Measurements from ENCODE around the gene SLC25A13. TPM values are rescaled to one million over a fixed set of nuclear protein-coding genes. Genes with fewer than 3 reads are reported as not detected.
"Not testable (repeated sequence)": the region's sequence is repeated elsewhere in the genome, so short reads cannot be mapped to it uniquely, and the experiment has no call there.

Gene SLC25A13
- total RNA-seq, 4 donors from 2014 or later, result 2.3 to 53.0 (median 39.3) TPM

DNA sequence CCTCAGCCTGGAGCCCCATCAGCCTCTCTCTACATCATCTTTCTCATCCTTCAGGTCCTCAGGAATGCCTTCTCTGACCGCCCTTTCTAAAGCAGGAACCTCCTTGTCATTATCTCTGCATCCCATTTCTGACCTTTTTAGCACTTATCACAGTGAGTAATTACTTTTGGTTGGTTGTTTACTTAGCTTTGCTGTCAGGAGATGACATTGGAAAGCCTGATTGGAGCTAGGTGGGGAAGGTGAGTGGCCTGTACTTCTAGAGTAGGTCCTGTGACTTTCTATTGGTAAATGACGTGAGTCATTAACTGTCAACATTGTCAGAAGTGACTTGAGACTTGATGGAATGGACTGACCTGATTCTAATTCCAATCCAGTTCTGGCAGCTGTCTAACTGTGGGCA, 9.3 kb upstream of the SLC25A13 start:
- Histone ChIP-seq H3K36me3 (no peaks in the 10 kb centered on the region), H3K4me3 (no peak overlapping the region), H3K27me3 (no peaks in the 10 kb centered on the region), H3K9me3 (no peaks in the 10 kb centered on the region), H3K27ac (no peak overlapping the region), H3K4me1 (no peaks in the 10 kb centered on the region)
- intact Hi-C loops (cut with DNase I; ENCODE audit: low total_unique reads), result no loop called here
- DNase-seq, result no peak
- TF ChIP-seq POLR2A (IDR thresholded peaks at IDR 0.05), result no peak
- TF ChIP-seq, protein P1, sequence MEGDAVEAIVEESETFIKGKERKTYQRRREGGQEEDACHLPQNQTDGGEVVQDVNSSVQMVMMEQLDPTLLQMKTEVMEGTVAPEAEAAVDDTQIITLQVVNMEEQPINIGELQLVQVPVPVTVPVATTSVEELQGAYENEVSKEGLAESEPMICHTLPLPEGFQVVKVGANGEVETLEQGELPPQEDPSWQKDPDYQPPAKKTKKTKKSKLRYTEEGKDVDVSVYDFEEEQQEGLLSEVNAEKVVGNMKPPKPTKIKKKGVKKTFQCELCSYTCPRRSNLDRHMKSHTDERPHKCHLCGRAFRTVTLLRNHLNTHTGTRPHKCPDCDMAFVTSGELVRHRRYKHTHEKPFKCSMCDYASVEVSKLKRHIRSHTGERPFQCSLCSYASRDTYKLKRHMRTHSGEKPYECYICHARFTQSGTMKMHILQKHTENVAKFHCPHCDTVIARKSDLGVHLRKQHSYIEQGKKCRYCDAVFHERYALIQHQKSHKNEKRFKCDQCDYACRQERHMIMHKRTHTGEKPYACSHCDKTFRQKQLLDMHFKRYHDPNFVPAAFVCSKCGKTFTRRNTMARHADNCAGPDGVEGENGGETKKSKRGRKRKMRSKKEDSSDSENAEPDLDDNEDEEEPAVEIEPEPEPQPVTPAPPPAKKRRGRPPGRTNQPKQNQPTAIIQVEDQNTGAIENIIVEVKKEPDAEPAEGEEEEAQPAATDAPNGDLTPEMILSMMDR (IDR thresholded peaks at IDR 0.05), result no peak

DNA sequence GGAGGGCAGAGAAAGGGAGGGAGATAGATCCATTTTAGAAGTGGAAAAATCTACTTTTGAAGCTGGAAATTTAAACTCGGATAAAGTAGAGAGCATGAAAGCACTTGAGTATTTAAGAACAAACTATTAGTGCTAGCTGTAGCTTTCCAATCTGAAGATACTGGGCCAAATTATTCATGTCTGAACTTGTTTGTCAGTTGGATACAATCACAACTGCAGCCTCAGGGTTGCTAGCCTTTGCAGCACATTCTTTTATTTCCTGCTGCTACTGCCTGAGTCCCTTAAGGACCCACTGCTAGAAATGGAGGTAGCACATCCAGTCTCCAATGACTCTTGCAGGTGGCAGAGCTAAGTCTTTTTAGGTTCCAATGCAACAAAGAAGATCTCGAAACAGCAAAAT, 8.3 kb upstream of the SLC25A13 start:
- TF ChIP-seq, protein P1 (IDR thresholded peaks at IDR 0.05), result no peak
- no peak for TF ChIP-seq POLR2A (IDR thresholded peaks at IDR 0.05)
- Histone ChIP-seq H3K4me3 (no peak overlapping the region), H3K27ac (no peak overlapping the region), H3K27me3 (no peaks in the 10 kb centered on the region), H3K4me1 (no peaks in the 10 kb centered on the region), H3K36me3 (no peaks in the 10 kb centered on the region), H3K9me3 (no peaks in the 10 kb centered on the region)
- intact Hi-C loops (cut with DNase I; ENCODE audit: low total_unique reads), result no loop called here
- no peak for DNase-seq

DNA sequence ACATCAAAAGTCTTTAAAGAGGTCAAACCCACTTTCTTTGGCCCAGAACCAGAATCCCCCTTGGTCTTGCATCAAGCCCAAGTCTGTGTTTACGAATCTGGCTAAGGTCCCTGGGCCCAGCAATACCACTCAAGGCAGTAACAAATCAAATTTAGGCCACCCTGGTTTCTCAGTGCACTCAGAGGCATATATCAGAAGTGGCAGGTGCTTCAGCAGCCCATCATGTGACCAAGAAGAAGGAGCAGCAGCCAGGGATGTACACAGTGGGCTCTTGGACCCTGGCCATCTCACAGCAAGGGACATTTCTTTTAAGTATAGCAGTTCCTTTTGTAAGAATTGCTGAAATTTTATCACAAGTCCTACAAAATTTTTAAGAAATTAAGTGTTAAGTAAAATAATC, 7.3 kb upstream of the SLC25A13 start:
- H3K9me3 ChIP-seq, result no peaks in the 10 kb centered on the region
- no peak for DNase-seq
- no peaks in the 10 kb centered on the region for H3K36me3 ChIP-seq
- TF ChIP-seq, protein P1 (IDR thresholded peaks at IDR 0.05), result no peak
- TF ChIP-seq POLR2A (IDR thresholded peaks at IDR 0.05), result no peak
- H3K27ac ChIP-seq, result no peak overlapping the region
- no peak overlapping the region for H3K4me3 ChIP-seq
- no peaks in the 10 kb centered on the region for H3K27me3 ChIP-seq
- intact Hi-C loops (cut with DNase I; ENCODE audit: low total_unique reads), result no loop called here
- no peaks in the 10 kb centered on the region for H3K4me1 ChIP-seq

DNA sequence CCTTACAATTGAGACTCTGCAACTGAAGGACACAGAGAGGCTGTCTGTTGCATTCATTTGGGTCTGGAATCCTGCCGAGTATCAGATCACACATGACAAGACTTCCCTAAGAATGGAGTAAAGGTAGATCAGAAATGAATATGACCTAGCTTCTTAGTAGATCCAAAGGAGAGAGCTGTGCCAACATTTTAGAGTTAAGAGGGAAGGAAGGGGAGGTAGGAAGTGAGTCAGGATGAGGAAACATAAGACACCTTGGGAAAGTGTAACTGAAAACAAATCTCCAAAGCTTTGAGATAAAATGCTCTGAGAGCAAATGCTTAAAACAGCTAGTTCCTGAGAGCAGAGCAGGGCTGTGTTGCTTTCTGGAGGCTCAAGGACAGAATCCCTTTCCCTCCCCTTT, 6.1 kb upstream of the SLC25A13 start:
- DNase-seq, result no peak
- H3K9me3 ChIP-seq, result no peaks in the 10 kb centered on the region
- H3K27me3 ChIP-seq, result no peaks in the 10 kb centered on the region
- H3K4me3 ChIP-seq, result no peak overlapping the region
- no peaks in the 10 kb centered on the region for H3K4me1 ChIP-seq
- no peaks in the 10 kb centered on the region for H3K36me3 ChIP-seq
- intact Hi-C loops (cut with DNase I; ENCODE audit: low total_unique reads), result no loop called here
- no peak for TF ChIP-seq POLR2A (IDR thresholded peaks at IDR 0.05)
- no peak overlapping the region for H3K27ac ChIP-seq

DNA sequence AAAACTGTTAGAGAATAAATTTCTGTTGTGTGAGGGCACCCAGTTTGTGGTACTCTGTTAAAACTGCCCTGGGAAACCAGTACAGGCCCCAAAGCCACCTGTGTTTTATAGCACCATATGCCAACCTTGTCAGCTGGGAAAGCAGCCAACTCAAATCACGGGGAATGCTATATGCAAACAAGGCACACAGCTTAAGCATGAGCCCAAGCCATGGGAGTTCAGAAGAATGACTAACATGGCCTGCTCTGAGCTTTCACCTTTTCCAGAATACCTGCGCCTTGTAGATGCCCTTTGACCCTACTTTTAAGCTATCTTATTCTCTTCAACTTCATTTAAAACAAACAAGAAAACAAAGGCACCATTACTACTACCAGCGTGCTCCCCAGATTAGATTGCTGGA, 5.5 kb upstream of the SLC25A13 start:
- Histone ChIP-seq H3K4me3 (no peak overlapping the region), H3K9me3 (no peaks in the 10 kb centered on the region), H3K4me1 (no peaks in the 10 kb centered on the region), H3K27me3 (no peaks in the 10 kb centered on the region), H3K27ac (no peak overlapping the region), H3K36me3 (no peaks in the 10 kb centered on the region)
- intact Hi-C loops (cut with DNase I; ENCODE audit: low total_unique reads), result no loop called here
- no peak for DNase-seq
- TF ChIP-seq POLR2A (IDR thresholded peaks at IDR 0.05), result no peak
- TF ChIP-seq, protein P1 (IDR thresholded peaks at IDR 0.05), result no peak

DNA sequence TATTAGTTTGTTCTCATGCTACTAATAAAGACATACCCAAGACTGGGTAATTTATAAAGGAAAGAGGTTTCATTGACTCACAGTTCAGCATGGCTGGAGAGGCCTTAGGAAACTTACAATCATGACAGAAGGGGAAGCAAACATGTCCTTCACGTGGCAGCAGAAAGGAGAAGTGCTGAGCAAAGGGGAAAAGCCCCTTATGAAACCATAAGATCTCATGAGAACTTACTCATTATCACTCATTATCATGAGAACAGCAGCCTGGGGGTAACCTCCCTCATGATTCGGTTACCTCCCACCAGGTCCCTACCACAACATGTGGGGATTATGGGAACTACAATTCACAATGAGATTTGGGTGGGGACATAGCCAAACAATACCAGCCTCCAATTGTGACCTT, 4.9 kb upstream of the SLC25A13 start:
- H3K27me3 ChIP-seq; DNase-seq; intact Hi-C loops (cut with DNase I; ENCODE audit: low total_unique reads); H3K9me3 ChIP-seq; H3K27ac ChIP-seq; H3K4me1 ChIP-seq; H3K36me3 ChIP-seq; H3K4me3 ChIP-seq: not testable (repeated sequence)

Measured in uterus (tissue), 4 donors.